Iris pigment epithelial cell (primary cell): ENCODE results near the gene FHIP1B.

Experiments used
- DNase-seq: peaks from one replicate; pipeline ENCODE4 v3.0.0-alpha.2; 2011; ENCODE audit warnings: low read depth

Gene FHIP1B

GRCh38 chr11:6238902-6239301 is 4.5 kb upstream of the FHIP1B start, which contains the start of gene CNGA4:
TSS of gene CNGA4 (plus strand) at chr11:6239089. CDS start at chr11:6239207, 118 bp downstream.
- no peak for DNase-seq

DNA sequence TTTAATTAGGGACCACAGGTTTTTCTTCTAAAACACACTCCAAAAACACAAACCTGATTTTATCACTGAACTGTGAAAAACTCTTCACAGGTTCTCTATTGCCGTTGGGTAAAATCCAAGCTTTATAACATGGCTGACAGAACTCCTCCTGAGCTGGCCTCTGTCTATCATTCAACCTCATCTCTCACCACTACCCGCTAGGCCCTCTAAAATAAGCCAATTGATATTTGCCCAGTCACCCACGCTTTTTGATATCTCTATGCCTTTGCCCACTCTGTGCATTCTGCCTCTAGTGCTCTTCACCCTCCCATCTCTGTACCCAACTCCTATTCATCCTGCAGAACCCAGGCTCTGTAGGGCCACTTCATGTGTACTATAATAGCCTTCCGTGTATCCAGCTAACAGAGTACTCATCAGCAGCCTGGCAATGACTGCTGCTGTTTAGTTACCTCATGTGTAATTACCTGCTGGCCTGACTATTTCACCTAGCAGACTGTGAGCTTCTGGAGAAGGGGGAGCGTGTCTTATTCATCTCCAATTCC is 3.4 kb upstream of the FHIP1B start:
- no peak for DNase-seq

DNA sequence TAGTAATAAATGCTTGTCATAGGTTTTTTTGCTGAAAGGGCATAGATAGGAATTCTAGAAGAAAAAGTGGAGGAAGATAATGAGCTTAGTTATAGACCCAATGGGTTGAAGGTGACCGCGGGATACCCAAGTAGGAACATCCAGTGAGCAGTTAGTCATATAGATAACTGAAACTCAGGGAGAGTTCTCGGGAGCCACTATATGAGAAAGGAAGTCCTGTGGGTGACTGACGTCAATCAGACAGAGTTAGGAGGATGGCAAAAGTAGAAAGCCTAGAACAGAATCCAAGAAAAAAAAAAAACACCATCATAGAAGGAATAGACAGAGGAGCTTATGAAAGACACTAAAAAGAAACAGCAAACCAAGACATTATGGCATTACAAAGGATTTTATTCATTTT is 2.8 kb upstream of the FHIP1B start:
- DNase-seq: no peak

- DNase-seq: peak; percentile 8
These were observed 451 bp downstream of the FHIP1B start for GRCh38 chr11:6233984-6234386.

DNA sequence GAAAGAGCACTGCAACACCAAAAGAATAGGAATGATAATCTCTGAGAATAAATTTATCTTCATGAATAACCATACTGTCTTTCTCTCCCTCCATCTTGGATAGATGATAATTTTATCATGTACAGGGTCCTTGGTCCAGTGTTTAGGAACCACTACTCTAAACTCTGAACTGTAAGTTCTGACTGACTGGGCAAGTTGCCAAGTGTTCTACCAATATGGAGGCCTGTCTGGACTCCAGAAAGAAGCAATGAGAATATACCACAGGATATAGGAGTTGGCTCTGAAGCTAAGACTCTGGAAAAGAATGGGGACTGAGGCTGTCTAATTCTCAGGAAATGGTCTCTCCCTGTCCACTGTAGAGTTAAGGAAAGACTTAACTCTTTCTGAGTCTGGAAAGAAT is 1.5 kb downstream of the FHIP1B start:
- no peak for DNase-seq

GRCh38 chr11:6229911-6230310 is 4.5 kb downstream of the FHIP1B start:
- DNase-seq: no peak

DNA sequence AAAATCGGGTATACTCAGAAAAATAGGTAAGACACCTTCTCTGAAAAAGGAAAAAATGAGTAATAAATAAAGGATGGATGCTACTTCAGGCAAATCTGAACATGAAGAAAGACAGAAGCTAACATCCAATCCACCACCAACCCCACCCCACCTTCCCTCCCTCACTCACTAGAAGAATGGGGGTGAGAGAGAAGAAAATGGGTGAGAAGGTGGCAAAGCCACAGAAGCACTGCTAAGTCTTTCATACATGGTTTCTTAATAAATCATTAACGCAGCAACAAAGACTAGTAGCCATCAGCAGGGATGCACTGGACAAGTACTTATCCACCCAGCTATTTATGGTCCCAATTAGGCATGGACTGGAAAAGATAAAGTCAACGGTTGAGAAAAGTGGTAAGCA is 5.9 kb downstream of the FHIP1B start:
- no peak for DNase-seq

GRCh38 chr11:6225896-6226295 is 8.5 kb downstream of the FHIP1B start:
- no peak for DNase-seq

DNA sequence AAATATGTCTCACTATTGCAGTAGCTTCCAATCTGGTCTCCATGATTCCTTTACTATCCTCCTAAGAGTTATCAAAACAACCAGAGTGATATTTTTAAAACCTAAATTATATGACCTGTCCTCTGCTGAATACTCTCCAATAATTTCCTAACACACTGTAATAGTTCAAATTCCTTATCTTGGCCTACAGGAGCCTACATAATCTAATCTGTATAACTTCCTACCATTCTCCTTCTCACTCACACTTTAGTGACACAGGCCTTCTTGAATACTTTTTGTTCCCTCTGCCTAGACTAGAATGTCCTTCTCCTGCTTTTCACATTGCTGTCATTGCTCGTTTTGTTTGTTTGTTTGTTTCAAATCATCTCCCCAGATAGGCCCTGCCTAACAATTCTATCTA is 9.4 kb downstream of the FHIP1B start:
- no peak for DNase-seq

DNA sequence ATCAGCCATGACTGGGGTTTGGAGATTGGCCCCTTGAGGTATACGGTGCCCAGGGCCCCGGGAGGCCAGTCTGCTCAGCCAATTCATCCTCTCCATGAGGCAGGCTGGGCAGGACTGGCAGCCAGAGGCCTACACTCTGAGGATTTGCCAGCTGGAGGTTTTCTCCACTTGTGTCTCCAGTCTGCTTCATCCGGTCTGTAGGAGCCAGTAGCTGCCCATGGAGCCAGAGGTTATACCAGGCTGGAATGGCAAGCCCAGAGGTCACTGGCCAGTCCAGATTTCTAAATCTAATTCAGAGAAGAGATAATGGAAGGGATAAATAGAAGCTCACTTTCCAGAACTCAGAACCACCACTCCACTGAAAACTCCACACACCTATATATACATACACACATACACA is 10.0 kb downstream of the FHIP1B start:
- no peak for DNase-seq

- no peak for DNase-seq
These were observed 10.6 kb downstream of the FHIP1B start for GRCh38 chr11:6223854-6224253.

- DNase-seq: peak; percentile 93
These were observed 15.1 kb downstream of the FHIP1B start for GRCh38 chr11:6219359-6219758.

DNA sequence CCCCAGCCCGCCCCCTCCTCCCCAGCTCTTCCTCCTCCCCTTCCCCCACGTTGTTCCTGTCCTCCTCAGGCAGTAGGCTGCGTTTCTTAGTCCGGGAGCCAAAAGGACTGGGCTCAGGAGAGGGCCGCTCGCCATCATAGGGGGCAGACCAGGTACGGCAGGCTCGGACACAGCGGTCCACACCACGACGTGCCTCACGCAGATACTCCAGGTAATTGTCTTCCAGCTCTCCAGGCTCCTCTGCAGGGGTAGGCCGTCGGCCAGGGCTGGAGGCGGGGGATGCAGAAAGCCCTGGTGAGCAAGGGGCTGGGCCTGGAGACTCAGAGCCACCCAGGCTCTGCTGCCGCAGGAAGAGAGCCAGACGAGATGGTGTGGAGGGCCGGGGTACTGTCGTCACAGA is 16.7 kb downstream of the FHIP1B start:
- no peak for DNase-seq

DNA sequence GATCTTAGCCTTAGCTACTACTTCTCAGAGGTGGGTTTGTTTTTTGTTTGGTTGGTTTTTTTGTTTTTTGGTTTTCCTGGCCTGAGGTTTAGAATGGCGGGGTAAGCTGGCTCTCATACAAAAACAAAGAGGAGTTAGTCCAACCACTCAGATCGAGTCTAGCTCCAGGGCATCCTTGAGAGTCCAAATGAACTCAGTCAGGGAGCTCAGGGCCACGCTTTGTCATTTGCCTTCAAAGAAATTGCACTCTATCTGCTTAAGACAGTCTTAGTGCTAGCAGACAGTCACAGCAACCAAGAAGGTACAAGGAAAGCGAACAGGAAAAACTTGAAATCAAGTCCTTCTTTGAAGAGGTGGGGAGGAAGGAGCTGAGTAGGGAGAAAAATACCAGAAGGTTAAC is 17.9 kb downstream of the FHIP1B start:
- DNase-seq: no peak

DNA sequence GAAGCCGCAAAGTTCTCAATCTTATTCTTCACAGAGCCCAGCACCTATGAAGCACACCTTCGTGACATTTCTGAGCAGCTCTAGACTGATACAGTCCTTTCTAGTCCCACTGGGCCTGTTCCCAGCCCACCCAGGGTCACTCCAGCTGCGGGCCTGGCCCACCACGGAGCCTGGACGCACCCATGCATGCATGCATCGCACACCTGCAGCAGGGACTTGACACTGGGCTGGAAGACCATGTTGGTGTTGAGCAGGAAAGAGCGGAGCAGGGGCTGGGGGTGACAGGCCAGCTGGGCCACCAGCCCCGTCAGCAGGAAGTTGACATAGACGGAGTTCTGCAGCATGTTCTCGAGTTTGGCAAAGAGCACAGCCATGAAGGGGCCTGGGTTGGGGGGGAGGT is 19.9 kb downstream of the FHIP1B start:
- no peak for DNase-seq

GRCh38 chr11:6210274-6210955 is 24.0 kb downstream of the FHIP1B start:
- DNase-seq: no peak

DNA sequence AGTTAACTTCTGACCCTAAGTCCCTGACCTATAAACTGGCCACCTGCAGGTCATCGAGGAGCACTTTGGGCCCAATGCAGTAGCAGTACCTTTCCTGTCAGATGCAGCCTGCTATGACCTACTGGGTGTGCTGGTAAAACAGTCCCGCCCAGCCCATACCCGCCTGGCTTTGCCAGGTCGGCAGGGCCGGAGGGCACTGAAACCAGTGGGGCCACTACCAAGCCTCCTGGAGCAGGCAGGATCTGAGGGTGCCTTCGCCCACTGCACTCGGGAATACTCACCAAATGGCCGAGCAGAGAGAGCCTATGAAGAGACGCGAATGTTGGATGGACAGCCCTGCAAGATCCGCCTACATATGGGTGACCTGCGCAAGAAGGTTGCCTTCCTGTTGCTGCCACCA is 24.6 kb downstream of the FHIP1B start:
- DNase-seq: no peak

DNA sequence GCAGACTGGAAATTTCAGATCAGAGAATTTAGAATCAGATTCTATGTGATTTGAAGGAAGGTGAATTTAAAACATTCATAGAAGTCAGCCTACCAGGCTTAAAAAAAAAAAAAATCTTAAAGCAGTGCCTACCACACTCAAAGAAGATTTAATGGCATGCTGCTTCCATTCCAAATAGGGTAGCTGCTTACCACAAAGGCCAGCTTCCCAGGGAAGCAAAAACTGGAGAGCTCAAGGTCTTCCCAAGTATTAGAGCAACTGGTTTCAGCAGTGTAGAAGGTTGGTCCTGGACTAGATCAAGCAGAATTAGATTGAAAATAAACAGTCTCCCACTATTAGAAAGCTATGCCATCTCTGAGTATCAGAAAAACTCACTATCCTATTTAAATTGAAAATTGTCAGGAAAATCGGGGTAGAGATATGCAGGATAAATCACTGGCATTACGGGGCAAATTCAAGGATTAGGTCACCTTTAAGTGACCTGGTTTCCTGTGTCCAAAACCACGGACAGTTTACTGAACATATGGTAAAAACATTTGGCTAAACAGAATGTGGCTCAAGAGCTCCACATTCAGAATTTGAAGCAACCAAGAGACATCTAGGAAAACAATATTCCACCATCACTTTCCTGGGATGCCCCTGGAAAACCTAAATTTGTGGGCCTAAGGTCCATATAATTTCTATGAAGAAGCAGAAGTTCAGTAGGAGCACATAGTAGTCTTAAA is 27.8 kb downstream of the FHIP1B start:
- DNase-seq: no peak

DNA sequence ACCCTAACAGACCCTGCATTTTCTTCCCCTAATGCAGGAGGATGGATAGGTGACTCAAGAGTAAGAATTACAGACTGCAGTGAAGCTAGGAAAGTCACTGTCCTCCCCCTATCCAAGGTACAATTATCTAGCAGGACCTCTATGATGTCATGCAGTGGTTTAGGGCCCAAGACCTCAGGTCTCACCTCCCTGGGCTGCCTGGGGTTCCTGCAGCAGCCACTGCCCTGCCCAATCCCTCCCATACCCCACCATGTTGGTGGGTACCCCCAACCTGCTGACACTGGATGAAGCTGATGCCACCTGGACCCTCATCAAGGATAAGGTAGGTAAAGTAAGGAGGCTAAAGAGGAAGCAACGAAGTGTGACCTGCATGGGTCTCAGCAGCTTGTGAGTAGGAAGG is 29.1 kb downstream of the FHIP1B start, which contains the start of gene C11orf42:
TSS of gene C11orf42 (plus strand) at position 192 of the 400 bp plus-strand sequence. CDS start at position 251, 59 bp downstream.
- no peak for DNase-seq

- DNase-seq: no peak
These were observed 29.7 kb downstream of the FHIP1B start for GRCh38 chr11:6204706-6205105.

DNA sequence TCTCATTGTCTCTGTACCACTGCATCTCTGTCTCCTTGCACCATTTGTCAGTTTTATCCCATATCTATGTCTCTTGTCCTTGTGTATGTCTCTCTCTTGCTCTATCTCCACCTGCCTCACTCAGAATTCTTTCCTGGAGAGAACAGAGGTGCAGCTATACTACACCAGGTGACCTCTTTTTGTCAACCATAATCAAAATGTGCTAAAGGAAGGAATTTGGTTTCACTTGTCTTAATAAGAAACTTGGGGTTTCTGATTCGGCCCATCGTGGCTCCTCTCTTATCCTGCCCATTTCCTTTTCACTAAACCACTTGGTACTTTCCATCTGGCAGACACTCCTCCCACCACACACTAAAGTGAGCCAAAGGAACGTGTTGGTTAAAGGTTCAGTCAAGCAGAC is 31.1 kb downstream of the FHIP1B start:
- no peak for DNase-seq

DNA sequence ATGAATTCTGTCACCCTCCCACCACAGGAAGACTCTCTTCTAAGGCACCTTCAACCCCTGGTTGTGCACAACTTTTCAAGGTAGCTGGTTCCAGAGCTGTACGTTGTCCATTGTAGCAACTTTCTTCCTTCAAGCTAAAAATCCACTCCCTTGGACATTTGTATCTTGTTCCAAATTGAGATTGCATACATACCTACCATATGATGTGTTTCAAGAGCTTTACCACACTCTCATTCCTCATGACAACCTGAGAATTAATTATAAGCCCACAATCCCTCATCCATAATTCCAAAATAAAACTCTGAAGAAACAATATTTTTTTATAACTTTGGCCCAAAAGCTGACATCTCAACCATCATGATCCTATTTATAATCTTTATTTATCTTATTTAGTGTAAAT is 32.4 kb downstream of the FHIP1B start:
- no peak for DNase-seq

GRCh38 chr11:6201481-6201880 is 33.0 kb downstream of the FHIP1B start:
- DNase-seq: peak; percentile 58
